SK-N-DZ (cell line): ENCODE results near the gene LGALS4. TPM values are rescaled to one million over a fixed set of nuclear protein-coding genes. Genes with fewer than 3 reads are reported as not detected.
"Not testable (repeated sequence)": the region's sequence is repeated elsewhere in the genome, so short reads cannot be mapped to it uniquely, and the experiment has no call there.

Experiments
- DNase-seq: peaks from one replicate; pipeline ENCODE4 v3.0.0-alpha.2; 2015; ENCODE audit warnings: low spot score
- polyA plus RNA-seq, 2 experiments: library from polyadenylated mRNA; depleted of rRNA; stranded (reverse); fragments of >200 nt; gene quantifications; 2 replicates each; pipeline ENCODE4 v1.2.3, GENCODE V29; 2014

The LGALS4 gene, protein sequence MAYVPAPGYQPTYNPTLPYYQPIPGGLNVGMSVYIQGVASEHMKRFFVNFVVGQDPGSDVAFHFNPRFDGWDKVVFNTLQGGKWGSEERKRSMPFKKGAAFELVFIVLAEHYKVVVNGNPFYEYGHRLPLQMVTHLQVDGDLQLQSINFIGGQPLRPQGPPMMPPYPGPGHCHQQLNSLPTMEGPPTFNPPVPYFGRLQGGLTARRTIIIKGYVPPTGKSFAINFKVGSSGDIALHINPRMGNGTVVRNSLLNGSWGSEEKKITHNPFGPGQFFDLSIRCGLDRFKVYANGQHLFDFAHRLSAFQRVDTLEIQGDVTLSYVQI
- 0.30 and 1.6 TPM in 2 replicates for polyA plus RNA-seq (2014; cell fraction: cytosol; rRNA removed)
- 1.2 and 2.6 TPM in 2 replicates for polyA plus RNA-seq (2014; cell fraction: nucleus; rRNA removed)

DNA sequence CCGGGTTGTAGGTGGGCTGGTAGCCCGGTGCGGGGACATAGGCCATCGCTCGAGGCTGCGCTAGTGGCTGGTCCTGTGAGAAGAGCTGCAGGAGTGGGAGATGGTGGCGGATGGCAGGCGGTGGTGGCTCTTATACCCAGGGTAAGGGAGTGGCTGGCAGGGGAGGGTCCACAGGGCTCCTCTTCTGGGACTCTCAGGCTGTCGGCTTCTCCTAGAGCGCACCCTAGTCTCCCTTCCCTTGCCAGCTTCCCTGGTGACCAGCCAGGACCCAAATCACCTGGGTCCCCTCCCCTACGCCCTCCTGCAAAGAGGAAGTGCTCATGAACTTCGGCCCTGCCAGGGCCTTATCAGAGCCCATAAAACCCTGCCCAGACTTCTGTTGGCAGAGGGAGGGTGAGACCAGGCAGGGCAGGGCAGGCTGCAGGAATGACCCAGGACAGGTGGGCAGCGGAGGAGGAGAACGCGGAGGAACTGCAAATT, at the start of gene LGALS4:
Gene LGALS4 (minus strand): TSS at position 105 of the 480 bp plus-strand sequence. CDS start 59 bp downstream, at position 46.
- no peak for DNase-seq

DNA sequence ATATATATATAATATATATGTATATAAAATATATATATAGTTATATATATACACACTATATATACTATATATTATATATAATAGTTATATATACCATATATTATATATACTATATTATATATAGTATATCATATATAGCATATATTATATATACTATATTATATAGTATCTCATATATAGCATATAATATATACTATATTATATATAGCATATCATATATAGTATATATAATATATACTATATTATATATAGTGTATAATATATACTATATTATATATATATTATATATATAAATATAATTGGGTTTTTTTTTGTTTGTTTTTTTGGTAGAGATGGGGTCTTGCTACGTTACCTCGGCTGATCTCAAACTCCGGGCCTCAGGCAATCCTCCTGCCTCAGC, 48.6 kb upstream of the LGALS4 start:
- no peak for DNase-seq

DNA sequence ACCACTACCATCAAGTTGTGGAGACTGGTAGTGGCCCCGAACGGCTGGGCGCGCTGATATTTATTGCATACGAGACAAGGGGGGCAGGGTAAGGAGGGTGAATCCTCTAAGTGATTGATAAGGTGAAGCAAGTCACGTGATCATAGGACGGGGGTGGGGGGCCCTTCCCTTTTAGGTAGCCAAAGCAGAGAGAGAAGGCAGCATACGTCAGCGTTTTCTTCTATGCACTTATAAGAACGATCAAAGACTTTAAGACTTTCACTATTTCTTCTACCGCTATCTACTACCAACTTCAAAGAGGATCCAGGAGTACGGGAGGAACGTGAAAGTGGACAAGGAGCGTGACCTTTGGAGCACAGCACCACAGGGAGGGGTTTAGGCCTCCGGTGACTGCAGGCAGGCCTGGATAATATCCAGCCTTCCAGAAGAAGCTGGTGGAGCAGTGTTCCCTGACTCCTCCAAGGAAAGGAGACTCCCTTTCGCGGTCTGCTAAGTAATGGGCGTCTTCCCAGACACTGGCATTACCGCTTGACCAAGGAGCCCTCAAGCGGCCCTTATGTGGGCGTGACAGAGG, 47.0 kb upstream of the LGALS4 start:
- peak; percentile 68 for DNase-seq

DNA sequence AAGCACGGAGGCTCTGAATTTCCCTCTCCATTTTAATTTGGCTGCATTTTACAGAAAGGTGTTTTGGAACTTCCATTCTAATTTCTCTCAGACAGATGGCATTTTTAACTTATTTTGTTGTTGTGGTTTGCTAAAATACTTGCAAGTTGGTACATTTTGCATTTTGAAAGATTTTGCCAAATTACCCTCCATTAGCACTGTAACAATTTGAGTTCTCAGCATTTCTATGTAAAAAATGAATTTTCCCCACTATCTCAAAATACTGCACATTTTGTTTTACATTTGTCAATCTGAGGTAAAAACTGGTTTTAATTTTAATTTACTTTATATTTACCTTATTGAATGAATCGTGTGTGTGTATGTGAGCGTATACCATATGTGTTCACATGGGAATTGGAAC, 44.1 kb upstream of the LGALS4 start:
- DNase-seq, result no peak

DNA sequence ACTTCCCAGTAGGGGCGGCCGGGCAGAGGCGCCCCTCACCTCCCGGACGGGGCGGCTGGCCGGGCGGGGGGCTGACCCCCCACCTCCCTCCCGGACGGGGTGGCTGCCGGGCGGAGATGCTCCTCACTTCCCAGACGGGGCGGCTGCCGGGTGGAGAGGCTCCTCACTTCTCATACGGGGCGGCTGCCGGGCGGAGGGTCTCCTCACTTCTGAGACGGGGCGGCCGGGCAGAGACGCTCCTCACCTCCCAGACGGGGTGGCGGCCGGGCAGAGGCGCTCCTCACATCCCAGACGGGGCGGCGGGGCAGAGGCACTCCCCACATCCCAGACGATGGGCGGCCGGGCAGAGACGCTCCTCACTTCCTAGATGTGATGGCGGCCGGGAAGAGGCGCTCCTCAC, 43.0 kb upstream of the LGALS4 start:
- DNase-seq, result not testable (repeated sequence)

DNA sequence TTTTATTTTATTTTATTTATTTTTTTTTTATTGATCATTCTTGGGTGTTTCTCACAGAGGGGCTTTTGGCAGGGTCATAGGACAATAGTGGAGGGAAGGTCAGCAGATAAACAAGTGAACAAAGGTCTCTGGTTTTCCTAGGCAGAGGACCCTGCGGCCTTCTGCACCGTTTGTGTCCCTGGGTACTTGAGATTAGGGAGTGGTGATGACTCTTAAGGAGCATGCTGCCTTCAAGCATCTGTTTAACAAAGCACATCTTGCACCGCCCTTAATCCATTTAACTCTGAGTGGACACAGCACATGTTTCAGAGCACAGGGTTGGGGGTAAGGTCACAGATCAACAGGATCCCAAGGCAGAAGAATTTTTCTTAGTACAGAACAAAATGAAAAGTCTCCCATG, 42.2 kb upstream of the LGALS4 start:
- not testable (repeated sequence) for DNase-seq

DNA sequence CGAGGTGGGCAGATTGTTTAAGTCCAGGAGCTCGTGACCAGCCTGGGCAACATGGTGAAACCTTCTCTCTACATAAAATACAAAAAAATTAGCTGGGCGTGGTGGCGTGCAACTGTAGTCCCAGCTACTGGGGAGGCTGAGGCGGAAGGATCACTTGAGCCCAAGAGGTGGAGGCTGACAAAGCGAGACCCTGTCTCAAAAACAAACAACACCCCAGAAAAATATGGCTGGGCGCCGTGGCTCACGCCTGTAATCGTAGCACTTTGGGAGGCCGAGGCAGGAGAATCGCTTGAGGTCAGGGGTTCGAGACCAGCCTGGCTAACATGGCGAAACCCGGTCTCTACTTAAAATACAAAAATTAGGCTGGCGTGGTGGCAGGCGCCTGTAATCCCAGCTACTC, 40.5 kb upstream of the LGALS4 start:
- DNase-seq, result no peak

DNA sequence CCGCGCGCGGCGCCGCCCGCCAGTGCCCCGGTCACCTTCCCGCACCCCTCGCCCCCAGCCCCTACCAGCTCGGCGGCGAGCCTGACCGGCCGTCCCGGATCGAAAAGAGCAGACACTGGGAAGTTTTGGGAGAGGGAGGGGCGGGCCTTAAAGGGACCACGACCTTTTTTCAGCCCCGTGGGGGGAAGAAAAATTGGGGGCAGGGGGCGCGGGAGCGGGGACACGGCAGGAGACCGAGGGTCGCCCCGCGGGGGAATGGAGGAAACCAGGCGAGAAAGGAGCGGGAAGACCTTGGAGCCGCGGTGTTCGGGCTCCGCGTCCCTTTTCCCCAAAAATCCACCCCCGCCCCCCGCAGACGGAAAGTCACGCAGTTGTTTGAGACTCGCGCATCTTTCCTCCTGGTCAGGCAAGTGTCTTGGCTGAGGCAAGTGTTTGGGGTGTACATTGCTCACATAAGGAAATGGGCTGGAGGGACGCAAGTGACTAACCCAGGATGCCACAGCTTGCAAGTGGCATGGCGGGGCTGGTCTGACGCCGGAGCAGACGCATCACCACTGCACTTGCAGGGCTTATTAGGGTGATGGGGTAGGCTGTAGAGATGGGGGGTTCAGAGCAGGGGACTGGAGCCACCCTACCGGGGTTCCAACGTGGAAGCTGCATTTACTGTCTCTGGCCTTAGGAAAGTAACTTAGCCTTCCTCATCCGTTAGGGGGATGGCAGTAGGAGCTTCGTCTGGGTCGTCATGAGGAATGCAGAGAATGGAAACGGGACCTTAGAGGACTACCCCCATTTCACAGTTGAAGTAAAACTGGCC, 39.7 kb upstream of the LGALS4 start:
- peak; percentile 45 for DNase-seq

DNA sequence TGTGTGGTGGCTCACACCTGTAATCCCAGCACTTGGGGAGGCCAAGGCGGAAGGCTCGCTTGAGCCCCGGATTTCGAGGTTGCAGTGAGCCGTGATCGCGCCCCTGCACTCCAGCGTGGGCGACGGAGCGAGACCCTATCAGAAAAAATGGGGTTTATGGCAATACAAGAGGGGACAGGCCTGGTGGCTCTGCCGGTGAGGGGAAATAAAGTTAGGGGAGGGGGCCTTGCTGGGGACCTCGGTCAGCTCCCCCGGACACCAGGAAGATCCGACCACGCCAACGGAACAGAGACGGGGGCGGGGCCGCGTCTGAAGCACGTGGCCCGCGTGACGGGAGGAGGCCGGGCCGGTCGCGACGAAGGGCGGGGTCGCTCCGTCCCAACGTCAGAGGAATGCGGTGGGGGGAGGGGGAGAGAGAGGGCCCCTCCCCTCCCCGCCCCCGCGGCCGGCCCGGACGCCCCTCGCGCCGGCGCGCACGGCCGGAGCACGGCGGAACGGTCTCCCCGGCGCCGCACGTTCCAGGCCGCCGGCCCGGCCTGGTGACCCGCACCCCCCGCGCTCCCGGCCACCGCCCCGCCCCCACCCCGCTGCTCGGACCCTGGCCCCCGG, 39.0 kb upstream of the LGALS4 start:
- peak; percentile 82 for DNase-seq

DNA sequence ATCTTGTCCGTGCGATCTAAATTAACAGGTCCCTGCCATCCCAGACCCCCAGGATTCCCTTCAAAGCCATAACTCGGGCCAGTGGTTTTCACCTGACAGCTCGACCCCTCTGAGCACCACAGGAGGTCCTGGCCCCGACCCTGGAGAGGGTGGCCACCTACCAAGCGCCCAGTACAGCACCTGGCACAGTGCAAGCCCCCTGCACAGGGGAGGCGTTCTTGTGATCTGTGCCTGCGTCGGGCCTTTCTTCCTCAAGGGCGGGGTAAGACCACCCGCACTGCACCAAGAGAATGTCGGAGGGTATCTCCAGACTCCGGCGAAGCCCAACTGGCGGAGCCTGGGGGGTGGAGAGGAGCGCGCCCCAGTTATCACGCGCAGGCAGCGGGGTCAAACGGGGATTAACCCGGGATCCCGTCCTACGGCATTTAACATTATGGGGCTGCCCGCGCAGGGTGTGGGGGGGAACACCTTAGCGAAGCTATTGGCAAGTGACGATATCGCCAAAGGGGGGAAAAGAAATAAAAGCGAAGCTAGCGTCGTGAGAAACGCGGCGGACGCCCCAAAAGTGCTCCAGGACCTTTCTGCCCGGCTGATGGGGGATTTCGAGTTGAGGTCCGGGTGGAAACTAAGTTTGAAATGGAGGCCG, 38.4 kb upstream of the LGALS4 start:
- DNase-seq, result no peak

DNA sequence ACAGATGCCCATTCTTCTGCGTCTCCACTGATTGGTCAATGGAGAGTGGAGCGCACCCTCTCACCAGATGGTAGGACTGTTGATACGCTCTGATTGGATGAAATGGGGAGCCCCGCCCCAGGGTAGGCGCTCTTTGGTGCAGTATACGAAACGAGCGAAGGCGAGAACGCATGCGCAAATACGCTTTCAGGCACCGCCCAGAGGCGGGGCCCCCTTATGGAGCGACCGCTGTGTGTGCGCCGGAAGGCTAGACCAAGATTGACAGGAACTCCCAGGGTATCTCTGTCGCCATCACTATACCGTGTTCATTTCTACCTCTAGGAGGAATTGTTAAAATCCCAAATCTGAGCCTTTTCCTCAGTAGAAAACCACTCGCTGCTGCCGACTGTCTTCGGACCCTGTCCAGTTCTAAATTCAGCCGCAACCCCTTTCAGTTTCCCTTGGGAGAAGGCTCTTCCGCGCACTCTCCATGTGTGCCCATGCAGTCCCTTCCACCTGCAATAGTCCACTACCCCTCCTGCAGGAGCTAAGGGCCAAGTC, 37.8 kb upstream of the LGALS4 start:
- peak; percentile 100 for DNase-seq

DNA sequence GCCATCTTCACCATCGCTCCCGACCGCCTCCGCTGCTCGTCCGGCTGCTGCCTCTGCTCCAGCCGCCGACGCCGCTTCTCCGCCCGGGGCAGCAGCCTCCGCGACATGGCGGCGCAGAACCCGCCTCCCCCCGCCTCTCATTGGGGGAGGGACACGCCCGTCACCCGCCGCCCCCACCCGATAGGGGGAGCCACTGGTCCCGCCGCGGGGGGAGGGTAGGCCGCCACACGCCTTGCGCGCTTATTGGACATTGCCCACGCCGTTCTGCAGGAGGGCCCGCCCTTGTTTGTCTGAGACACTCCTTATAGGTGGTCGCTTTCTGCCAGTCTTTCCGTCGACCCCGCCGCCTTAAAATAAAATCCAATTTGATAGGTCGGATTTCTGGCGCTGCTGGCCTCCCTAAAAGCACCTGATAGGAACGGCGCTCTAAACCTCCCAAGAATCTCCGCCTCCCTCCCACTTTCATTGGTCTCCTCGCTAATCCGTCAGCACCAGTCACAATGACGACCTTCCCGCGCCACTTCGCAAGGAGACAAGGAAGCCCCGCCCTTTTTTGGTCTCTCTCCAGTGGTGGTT, 37.2 kb upstream of the LGALS4 start, which contains the start of gene HNRNPL:
Gene HNRNPL (minus strand): TSS at position 127 of the 576 bp plus-strand sequence. CDS start 20 bp downstream, at position 107.
- DNase-seq, result no peak

DNA sequence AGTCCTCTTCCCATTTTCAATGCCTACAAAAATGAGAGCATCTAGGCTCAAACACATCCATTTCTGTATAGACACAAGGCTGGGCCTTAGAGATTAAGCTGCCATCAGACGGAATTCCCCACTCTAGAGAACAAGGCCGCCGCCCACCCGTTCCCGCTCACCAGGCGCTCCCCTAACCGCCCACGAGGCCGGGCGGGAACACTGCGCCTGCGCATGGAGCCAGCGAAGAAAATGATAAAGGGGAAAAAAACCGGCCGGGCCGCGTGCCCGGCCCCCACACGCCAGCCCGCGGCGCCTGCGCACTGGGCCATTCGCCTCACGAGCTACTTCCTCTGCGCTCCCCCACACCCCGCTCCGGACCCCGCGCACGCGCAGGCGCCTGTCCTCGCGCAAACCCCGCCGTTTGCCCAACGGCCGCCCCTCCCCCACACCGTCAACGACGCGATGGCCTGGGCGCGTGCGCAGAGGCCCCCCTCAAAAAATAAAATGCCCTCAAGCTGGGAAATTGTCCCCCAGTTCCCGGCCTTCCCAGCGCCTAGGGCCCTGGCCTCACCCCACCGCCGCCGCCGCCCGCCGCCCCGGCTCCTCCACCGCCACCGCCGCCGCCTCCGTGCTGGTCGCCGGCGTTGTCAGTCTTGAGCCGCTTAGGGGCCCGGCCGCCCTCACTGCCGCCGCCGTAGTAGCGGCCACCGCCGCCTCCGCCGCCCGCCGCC, 36.6 kb upstream of the LGALS4 start:
- peak; percentile 93 for DNase-seq

DNA sequence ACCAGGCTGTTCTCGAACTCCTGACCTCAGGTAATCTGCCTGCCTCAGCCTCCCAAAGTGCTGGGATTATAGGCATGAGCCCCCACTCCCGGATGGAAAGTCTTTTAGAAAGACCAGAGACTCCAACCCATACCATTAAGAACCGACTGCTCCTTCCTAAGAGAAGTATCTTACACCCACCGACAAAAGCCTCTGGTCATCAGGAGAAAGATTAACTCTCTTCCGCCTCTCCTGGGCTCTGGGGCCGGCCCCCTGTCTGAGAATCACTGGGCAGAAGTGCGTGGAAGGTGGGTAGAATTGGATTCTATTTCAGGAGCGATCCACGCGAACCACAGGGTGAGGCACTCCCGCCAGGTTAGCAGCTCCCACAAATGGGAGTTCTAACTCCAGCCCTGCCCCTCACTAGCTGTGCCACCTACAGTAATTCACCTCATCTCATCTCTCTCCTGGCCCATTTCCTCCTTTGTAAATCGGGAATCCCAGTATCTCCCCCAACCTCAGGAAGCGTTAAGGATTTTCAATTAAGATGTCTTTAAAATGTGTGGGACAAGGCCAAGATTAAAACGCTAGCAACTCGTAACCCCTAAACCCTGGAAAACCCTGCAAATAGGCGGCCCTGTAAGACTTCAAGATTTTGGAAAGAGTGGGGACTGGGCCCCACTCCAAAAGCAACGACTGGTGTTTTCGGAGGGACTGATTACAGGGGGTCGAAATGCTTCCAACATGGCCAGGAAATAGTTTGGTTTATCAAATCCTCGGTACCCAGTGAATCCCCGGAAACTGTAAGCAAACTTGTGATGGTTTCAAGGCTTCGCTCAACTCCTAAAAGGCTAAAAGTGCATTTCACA, 35.8 kb upstream of the LGALS4 start:
- DNase-seq, result no peak

DNA sequence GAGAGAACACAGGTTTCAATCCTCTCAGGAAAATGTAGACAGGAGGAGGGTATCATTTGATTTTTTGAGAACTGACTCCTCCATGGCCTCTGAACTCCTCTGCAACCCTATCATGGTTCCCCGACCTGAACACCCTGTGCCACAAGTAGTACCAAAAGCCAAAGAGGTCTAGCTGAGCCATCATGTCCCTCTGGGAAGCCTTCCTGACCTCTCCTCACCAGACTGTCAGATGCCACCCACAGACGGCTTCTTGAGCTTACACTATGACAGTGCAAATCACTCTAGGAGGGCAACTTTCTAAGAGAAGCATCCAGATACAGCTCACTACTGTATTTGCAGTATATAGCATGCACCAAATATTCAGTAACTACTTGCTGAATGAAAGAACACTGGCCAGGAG, 33.4 kb upstream of the LGALS4 start:
- no peak for DNase-seq

DNA sequence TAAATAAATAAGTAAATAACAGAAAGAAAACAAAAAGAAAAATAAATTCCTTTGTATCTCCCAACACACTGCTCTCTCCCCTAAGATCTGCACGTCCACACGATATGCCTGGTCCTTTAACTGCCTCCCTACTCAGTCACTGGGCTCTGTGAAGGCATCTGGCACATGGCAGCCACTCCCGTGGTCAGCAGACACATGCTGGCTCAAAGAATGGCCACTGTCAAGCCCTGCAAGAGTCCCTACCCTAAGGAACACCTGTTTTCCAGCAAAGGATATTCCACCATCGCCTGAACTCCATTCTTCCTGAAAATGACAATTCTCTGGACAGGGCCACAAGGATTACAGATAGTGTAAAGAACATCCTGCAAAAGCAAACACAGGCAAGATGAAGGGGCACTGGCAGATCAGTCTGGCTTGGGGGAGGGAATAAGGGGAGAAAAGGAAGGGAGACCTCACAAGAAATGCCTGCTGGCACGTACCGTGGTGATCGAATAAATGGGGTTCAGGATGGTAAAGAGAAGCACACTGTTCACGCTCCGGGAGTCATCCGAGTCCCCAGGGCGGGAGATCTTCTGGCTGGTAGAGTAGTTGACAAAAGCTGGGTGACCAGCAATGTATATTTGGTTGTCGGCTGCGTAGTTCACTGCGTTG, 32.8 kb upstream of the LGALS4 start:
- no peak for DNase-seq

DNA sequence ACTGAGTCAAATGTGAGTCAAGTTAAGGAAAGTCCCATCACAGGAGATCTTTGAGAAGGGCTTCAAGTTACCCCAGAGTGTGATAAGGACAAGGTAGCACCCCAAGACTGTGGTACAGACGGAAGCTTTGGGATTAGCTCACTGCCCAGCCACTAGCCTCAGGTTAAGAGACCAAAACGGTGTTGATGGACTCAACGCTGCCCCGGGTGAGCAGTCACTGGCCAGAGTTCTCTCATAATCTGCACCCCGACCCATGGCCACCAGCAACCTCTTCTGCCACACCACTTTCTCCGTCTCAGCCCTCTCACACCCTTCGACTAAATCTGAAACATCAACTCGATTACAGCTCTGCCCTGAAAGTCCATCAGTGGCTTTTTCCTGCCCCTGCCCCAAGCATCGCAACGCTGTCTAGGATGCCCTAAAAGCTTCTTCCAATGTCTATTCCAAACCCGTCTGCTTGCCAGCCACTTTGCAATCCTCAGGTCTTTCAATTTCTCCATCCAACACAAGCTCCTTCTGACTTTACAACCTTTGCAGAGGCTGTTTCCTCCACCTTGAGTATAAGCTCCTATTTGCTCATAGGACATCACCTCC, 31.4 kb upstream of the LGALS4 start:
- DNase-seq, result no peak

DNA sequence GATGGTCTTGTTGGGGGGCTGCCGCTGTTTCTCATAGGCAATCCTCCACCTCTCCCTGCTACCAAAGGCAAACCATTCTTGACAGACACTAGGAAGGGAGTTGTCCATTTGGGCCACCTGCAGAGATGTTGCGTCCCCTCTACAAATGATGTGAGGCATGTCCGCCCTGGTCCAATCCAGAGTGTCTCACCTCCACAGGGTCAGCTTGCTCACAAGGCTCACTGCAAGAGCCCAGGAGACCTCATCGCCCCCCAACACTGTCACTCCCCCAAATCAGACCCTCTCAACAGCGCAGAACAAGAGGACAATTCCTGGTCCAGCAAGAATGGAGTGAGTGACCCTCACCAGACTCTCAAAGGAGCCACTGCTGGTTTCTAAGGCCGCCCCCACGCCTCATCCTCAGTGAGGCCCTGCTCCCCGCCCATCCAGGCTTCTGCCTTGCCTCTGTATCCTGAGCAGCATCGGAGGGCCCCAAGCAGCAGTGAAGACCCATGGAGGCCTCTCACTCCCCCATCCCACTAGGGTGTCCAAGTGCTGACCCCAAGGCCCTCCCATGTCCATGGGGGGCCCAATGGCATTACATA, 30.5 kb upstream of the LGALS4 start:
- DNase-seq, result no peak
